ENCODE data around the gene IFT172. TPM values are rescaled to one million over a fixed set of nuclear protein-coding genes. Genes with fewer than 3 reads are reported as not detected.

Gene IFT172
- total RNA-seq, 1 experiment from 2014 or later: 13.7 TPM

DNA sequence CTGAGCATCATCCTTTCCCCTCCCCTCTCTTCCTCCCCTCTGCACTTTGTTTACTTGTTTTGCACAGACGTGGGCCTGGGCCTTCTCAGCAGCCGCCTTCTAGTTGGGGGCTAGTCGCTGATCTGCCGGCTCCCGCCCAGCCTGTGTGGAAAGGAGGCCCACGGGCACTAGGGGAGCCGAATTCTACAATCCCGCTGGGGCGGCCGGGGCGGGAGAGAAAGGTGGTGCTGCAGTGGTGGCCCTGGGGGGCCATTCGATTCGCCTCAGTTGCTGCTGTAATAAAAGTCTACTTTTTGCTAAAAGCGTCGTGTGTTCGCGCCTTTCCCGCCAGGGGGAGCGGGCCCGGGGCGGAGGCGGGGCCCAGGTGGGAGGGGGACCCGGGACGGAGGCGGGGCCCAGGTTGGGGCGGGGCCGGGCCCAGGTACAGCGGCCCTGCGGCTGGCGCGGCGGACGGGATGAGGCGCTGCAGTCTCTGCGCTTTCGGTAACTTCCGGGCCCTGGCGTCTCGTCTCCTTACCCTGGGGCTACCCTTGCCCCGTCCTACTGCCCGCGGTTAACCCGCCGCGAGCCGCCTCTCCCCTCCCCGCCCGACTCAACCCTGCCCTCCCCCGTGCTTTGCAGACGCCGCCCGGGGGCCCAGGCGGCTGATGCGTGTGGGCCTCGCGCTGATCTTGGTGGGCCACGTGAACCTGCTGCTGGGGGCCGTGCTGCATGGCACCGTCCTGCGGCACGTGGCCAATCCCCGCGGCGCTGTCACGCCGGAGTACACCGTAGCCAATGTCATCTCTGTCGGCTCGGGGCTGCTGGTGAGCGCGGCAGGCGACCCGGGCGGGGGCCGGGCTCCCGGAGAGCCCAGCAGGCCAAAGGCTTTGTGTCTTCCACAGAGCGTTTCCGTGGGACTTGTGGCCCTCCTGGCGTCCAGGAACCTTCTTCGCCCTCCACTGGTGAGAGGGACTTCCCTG, 47.3 kb downstream of the IFT172 start, which contains the start of gene KRTCAP3 (continued):
- TF ChIP-seq, protein P1, sequence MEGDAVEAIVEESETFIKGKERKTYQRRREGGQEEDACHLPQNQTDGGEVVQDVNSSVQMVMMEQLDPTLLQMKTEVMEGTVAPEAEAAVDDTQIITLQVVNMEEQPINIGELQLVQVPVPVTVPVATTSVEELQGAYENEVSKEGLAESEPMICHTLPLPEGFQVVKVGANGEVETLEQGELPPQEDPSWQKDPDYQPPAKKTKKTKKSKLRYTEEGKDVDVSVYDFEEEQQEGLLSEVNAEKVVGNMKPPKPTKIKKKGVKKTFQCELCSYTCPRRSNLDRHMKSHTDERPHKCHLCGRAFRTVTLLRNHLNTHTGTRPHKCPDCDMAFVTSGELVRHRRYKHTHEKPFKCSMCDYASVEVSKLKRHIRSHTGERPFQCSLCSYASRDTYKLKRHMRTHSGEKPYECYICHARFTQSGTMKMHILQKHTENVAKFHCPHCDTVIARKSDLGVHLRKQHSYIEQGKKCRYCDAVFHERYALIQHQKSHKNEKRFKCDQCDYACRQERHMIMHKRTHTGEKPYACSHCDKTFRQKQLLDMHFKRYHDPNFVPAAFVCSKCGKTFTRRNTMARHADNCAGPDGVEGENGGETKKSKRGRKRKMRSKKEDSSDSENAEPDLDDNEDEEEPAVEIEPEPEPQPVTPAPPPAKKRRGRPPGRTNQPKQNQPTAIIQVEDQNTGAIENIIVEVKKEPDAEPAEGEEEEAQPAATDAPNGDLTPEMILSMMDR (IDR thresholded peaks at IDR 0.05 in 2 of 3, conservative IDR thresholded peaks at IDR 0.05 in 1 of 3; ENCODE audit: borderline replicate concordance in 1 of 3, insufficient read depth in 1 of 3, low read depth in 2 of 3, low read length in 2 of 3): peak; percentile 39 to 55 (median 48); a peak in 5 of 6 replicates
- TF ChIP-seq CBX3 (IDR thresholded peaks at IDR 0.05; ENCODE audit: low read depth) (peak; percentile 67; the same call in 1 of the 2 replicates), RAD21 (IDR thresholded peaks at IDR 0.05; ENCODE audit: low read depth) (peak; percentile 40), EGR1 (IDR thresholded peaks at IDR 0.05; ENCODE audit: low read depth) (no peak), CEBPB (IDR thresholded peaks at IDR 0.05; ENCODE audit: low read depth) (no peak), SRF (IDR thresholded peaks at IDR 0.05; ENCODE audit: low read depth) (no peak; the same call in 1 of the 2 replicates), FOSL1 (IDR thresholded peaks at IDR 0.05; ENCODE audit: low read depth) (no peak), SIN3A (IDR thresholded peaks at IDR 0.05; ENCODE audit: low read depth) (peak; percentile 72), SP1 (IDR thresholded peaks at IDR 0.05; ENCODE audit: low read depth) (peak; percentile 45; the same call in 1 of the 2 replicates), POLR2A (IDR thresholded peaks at IDR 0.05; ENCODE audit: borderline replicate concordance, extremely low read depth, insufficient read depth, insufficient read length) (peak; percentile 30), ZNF274 (IDR thresholded peaks at IDR 0.05; ENCODE audit: low read depth, low read length) (no peak)
- TF ChIP-seq, protein P2, sequence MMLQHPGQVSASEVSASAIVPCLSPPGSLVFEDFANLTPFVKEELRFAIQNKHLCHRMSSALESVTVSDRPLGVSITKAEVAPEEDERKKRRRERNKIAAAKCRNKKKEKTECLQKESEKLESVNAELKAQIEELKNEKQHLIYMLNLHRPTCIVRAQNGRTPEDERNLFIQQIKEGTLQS (IDR thresholded peaks at IDR 0.05): no peak
- TF ChIP-seq, protein P3, sequence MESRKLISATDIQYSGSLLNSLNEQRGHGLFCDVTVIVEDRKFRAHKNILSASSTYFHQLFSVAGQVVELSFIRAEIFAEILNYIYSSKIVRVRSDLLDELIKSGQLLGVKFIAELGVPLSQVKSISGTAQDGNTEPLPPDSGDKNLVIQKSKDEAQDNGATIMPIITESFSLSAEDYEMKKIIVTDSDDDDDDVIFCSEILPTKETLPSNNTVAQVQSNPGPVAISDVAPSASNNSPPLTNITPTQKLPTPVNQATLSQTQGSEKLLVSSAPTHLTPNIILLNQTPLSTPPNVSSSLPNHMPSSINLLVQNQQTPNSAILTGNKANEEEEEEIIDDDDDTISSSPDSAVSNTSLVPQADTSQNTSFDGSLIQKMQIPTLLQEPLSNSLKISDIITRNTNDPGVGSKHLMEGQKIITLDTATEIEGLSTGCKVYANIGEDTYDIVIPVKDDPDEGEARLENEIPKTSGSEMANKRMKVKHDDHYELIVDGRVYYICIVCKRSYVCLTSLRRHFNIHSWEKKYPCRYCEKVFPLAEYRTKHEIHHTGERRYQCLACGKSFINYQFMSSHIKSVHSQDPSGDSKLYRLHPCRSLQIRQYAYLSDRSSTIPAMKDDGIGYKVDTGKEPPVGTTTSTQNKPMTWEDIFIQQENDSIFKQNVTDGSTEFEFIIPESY (IDR thresholded peaks at IDR 0.05; ENCODE audit: extremely low read depth, insufficient replicate concordance, low read length): no peak
- TF ChIP-seq, protein P4, sequence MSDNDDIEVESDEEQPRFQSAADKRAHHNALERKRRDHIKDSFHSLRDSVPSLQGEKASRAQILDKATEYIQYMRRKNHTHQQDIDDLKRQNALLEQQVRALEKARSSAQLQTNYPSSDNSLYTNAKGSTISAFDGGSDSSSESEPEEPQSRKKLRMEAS (IDR thresholded peaks at IDR 0.05): peak; percentile 96

Measured in HCT116 (cell line).